Loucy (cell line): Measurements from ENCODE around the gene SCMH1.

Source experiments
- H2AFZ ChIP-seq: fragments of 200-600 bp; sonication (generic); 2 replicates; pipeline ENCODE4 v1.6.0; 2016; ENCODE audit warnings: antibody characterized with exemption, mild to moderate bottlenecking, low read length, moderate library complexity
- H3F3A ChIP-seq: fragments of 200-600 bp; 2 replicates; pipeline ENCODE4 v1.6.0; 2016; ENCODE audit warnings: antibody characterized with exemption, low read depth, mild to moderate bottlenecking
- H3K27me3 ChIP-seq: fragments of 200-600 bp; sonication (generic); 2 replicates; pipeline ENCODE4 v1.6.1; 2014; ENCODE audit warnings: low read length, mild to moderate bottlenecking; ENCODE audit not compliant: insufficient read depth, poor library complexity, severe bottlenecking
- H3K36me3 ChIP-seq: fragments of 200-600 bp; sonication (generic); 2 replicates; pipeline ENCODE4 v1.6.1; 2016; ENCODE audit warnings: low read length; ENCODE audit not compliant: insufficient read depth
- H3K4me1 ChIP-seq: fragments of 200-600 bp; sonication (generic); 2 replicates; pipeline ENCODE4 v1.5.1; 2014; ENCODE audit warnings: low read length, mild to moderate bottlenecking; ENCODE audit not compliant: insufficient read depth, poor library complexity, severe bottlenecking
- H3K4me2 ChIP-seq: fragments of 200-600 bp; sonication (generic); 2 replicates; pipeline ENCODE4 v1.6.0; 2014; ENCODE audit warnings: antibody characterized with exemption, low read length, low read depth, mild to moderate bottlenecking; ENCODE audit not compliant: poor library complexity, severe bottlenecking
- H3K4me3 ChIP-seq: fragments of 200-600 bp; sonication (generic); 2 replicates; pipeline ENCODE4 v1.5.1; 2014; ENCODE audit warnings: low read length, mild to moderate bottlenecking, mixed read lengths; ENCODE audit not compliant: poor library complexity, severe bottlenecking
- H3K79me2 ChIP-seq: fragments of 200-600 bp; sonication (generic); 2 replicates; pipeline ENCODE4 v1.6.1; 2014; ENCODE audit warnings: low read length; ENCODE audit not compliant: insufficient read depth
- H3K9ac ChIP-seq: fragments of 200-600 bp; sonication (generic); 2 replicates; pipeline ENCODE4 v1.6.0; 2014; ENCODE audit warnings: mild to moderate bottlenecking, low read depth, low read length, moderate library complexity; ENCODE audit not compliant: poor library complexity, severe bottlenecking
- H3K9me2 ChIP-seq: fragments of 200-600 bp; sonication (generic); replicated peaks from 2 replicates; pipeline ENCODE4 v1.6.1; 2016; ENCODE audit warnings: low read depth, low read length, mixed read lengths
- H3K9me3 ChIP-seq: fragments of 200-600 bp; sonication (generic); 2 replicates; pipeline ENCODE4 v1.6.1; 2014; ENCODE audit warnings: mild to moderate bottlenecking, antibody characterized with exemption, low read length, low read depth; ENCODE audit not compliant: insufficient read depth
- H4K20me1 ChIP-seq: fragments of 200-600 bp; sonication (generic); 2 replicates; pipeline ENCODE4 v1.6.0; 2014; ENCODE audit warnings: antibody characterized with exemption, low read length, mild to moderate bottlenecking; ENCODE audit not compliant: insufficient read depth, poor library complexity, severe bottlenecking
- CTCF ChIP-seq: fragments of 200-600 bp; sonication (generic); conservative IDR thresholded peaks from 2 replicates; pipeline ENCODE4 v1.5.1; 2014; ENCODE audit warnings: mild to moderate bottlenecking, antibody characterized with exemption, low read length
- EZH2phosphoT487 ChIP-seq: fragments of 200-600 bp; IDR thresholded peaks from 2 replicates; pipeline ENCODE4 v1.6.1; 2018; ENCODE audit warnings: antibody characterized with exemption, mild to moderate bottlenecking, moderate library complexity, borderline replicate concordance

Gene SCMH1

GRCh38 chr1:41024953-41025352 is 217.2 kb downstream of the SCMH1 start:
- no peaks in the 10 kb centered on the region for H3K79me2 ChIP-seq
- no peaks in the 10 kb centered on the region for H4K20me1 ChIP-seq
- no peaks in the 10 kb centered on the region for H3K9me3 ChIP-seq
- no peak overlapping the region for H2AFZ ChIP-seq
- H3K27me3 ChIP-seq: no peaks in the 10 kb centered on the region
- H3K4me2 ChIP-seq: no peak overlapping the region
- H3F3A ChIP-seq: no peaks in the 10 kb centered on the region
- no peak overlapping the region for H3K4me3 ChIP-seq
- no peak overlapping the region for H3K9ac ChIP-seq
- H3K36me3 ChIP-seq: peaks cover 36% of the 10 kb centered on the region
- TF ChIP-seq EZH2phosphoT487: no peak
- TF ChIP-seq CTCF: no peak
- H3K9me2 ChIP-seq: no peaks in the 10 kb centered on the region
- H3K4me1 ChIP-seq: peaks cover 15% of the 10 kb centered on the region

- no peak overlapping the region for H2AFZ ChIP-seq
- H3K79me2 ChIP-seq: no peaks in the 10 kb centered on the region
- H3K36me3 ChIP-seq: peaks cover 36% of the 10 kb centered on the region; the same call in 1 of the 2 replicates
- H4K20me1 ChIP-seq: no peaks in the 10 kb centered on the region
- no peaks in the 10 kb centered on the region for H3F3A ChIP-seq
- H3K4me2 ChIP-seq: no peak overlapping the region
- TF ChIP-seq EZH2phosphoT487 (no peak), CTCF (peak; percentile 46)
- no peaks in the 10 kb centered on the region for H3K9me2 ChIP-seq
- H3K27me3 ChIP-seq: no peaks in the 10 kb centered on the region
- H3K9ac ChIP-seq: no peak overlapping the region
- H3K9me3 ChIP-seq: no peaks in the 10 kb centered on the region
- peaks cover 15% of the 10 kb centered on the region for H3K4me1 ChIP-seq
- H3K4me3 ChIP-seq: no peak overlapping the region
Observed at GRCh38 chr1:41023279-41023990, 218.7 kb downstream of the SCMH1 start.

- no peak overlapping the region for H3K9ac ChIP-seq
Observed at GRCh38 chr1:41022424-41022823, 219.7 kb downstream of the SCMH1 start.

More at GRCh38 chr1:41022424-41022823, 219.7 kb downstream of the SCMH1 start:
- no peaks in the 10 kb centered on the region for H3K79me2 ChIP-seq
- H3K9me3 ChIP-seq: no peaks in the 10 kb centered on the region
- no peaks in the 10 kb centered on the region for H4K20me1 ChIP-seq
- no peak for TF ChIP-seq EZH2phosphoT487
- TF ChIP-seq CTCF: no peak
- H3K4me2 ChIP-seq: no peak overlapping the region
- no peak overlapping the region for H2AFZ ChIP-seq
- no peaks in the 10 kb centered on the region for H3K9me2 ChIP-seq
- peaks cover 15% of the 10 kb centered on the region for H3K4me1 ChIP-seq
- no peak overlapping the region for H3K4me3 ChIP-seq
- H3K36me3 ChIP-seq: peaks cover 32% of the 10 kb centered on the region; the same call in 1 of the 2 replicates
- no peaks in the 10 kb centered on the region for H3F3A ChIP-seq
- no peaks in the 10 kb centered on the region for H3K27me3 ChIP-seq
